GM19025 (cell line): Measurements from ENCODE around the gene ELP2.
A peak's percentile ranks its signal among the peaks of the same experiment; 100 is the strongest.
"Not testable (repeated sequence)": the region's sequence is repeated elsewhere in the genome, so short reads cannot be mapped to it uniquely, and the experiment has no call there.

Source experiments
- ATAC-seq: cut with Tn5 transposase; IDR thresholded peaks from one replicate; pipeline ENCODE4 v1.9.1; 2021; ENCODE audit warnings: mild to moderate bottlenecking, low read depth, moderate library complexity; ENCODE audit not compliant: unreplicated experiment

Gene ELP2

DNA sequence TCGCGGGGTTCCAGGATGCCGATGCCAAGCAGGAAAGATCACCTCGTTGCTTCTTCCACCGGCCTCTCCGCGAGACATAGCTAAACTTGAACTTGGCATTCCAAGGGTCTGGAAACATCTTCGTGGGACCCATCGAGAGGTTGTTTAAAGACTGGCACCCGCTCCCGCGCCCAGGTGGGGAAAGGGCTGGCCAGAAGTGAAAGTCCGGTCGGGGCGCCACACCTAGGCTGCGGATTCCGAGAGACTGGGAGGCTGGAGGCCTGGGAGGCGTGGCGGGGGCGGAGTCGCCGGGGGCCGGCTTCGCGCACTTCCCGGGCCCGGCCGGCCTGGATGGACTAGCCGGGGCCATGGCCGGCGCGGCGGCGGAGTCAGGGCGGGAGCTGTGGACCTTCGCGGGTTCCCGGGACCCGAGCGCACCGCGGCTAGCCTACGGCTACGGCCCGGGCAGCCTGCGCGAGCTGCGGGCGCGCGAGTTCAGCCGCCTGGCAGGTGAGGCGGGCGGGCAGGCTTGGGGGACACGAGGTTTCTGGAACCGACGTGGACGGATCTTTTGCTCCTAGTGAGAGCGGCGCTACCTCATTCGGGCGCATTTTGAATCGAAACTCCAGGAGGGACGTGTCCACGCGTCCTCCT lies 57.6 kb downstream of the ELP2 start, which contains the start of gene MOCOS:
MOCOS (plus strand) TSS at position 305 of the 633 bp plus-strand sequence; CDS start at position 348, 43 bp downstream.
- peak; percentile 66 for ATAC-seq

DNA sequence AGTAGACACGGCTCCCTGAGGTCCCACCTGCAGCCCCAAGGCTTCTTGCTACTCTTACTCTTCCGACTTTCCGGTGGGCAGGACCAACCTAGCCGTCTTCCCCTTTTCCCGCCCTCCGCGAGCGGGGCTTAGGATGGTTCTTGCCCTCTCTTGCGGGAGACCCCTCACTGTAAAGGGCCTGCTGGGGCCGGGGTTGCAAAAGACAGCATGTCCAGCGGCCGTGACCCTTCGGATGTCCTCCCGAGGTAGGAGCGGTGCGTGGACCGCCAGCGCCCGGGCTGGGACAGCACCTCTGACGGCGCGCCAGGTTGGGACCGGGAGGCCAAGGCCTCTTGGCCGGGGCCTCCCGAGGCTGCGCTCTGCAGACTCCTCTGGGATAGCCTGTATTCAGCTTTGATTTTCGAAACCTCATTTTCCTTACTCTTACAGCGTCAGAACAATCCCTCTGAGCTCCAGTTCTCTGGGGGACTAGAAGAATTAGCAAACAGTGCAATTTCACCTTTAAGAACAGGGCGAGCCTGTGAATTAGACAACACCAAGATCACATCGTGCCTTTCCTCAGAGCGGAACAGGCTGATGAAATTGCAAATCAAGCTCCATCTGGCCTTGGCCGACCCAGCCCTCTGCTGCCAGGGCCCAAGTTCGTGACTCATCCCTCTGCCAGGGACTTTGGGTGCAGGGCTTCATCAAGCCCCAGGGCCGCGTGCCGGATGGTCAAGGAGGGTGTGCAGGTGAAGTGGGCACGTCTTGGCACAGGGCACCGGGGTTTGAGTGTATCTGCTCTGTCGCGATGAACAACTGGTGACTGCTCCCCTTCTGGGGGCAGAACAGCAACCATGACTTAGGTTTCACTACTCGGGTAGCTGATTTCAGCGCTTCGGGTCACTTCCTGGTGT lies 58.4 kb downstream of the ELP2 start:
- ATAC-seq: no peak

DNA sequence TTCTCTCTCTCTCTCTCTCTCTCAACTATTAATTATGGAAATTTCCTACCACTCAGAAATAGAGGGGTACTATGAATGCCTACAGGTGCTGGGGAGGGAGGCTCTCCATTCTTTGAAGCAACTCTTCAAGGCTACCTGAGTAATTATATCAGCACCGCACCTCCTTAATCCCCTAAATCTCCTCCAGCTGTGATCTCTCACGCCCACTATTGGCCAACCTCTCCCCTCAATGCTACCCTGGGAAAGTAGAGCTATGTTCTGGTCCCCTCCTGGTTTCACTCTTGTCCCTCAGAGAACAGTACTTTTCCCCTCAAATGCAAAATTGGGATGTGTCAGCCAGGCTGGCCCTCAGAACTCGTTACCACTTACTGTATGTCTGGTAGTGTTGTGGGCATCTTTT lies 59.2 kb downstream of the ELP2 start:
- no peak for ATAC-seq

DNA sequence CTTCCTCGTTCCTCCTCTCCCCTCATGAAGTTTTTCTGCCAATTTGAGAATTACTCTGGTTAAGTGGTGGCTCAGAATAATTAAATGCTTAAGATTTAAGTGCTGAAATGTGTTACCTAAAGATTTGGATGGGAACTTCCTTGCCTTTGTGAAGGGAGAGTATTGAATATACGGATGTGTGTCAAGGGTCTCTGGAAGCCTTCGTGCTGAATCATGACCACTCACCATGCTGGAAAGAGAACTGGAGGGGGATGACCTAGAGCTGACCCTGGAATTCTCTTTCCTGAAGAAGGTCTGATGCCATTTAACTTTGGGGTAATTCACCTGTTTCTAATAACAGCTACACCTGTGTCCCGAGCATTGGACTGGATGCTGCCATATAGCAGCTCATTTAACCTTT lies 59.8 kb downstream of the ELP2 start:
- no peak for ATAC-seq

DNA sequence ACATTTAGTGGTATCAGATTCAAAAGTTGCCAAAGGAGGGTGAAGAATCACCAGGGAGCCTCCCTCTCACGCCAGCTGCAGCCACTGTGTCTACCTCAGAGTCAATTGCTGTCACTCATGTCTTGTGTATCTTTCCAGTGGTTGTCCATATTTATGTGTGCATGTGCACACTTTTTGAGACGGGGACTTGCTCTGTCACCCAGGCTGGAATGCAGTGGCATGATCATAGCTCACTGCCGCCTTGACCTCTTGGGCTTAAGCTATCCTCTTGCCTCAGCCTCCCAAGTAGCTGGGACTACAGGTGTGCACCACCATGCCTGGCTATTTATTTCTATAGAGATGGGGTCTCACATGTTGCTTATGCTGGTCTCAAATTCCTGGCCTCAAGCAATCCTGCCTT lies 61.6 kb downstream of the ELP2 start:
- no peak for ATAC-seq

DNA sequence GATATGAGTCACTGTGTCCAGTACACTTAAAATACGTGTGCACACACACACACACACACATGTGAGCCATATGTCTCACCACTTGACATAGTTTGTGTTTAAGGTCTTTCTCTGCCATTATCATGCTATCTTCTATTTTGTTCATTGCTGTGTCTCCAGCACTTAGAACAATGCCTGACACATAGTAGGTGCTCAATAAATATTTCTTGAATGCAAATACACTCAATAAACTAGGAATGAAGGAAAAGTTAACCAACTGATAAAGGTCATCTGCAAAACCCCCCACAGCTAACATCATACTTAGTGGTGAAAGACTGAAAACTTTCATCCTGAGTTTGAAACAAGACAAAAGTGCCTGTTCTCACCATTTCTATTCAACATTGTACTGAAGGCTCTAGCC lies 62.0 kb downstream of the ELP2 start:
- ATAC-seq: no peak

DNA sequence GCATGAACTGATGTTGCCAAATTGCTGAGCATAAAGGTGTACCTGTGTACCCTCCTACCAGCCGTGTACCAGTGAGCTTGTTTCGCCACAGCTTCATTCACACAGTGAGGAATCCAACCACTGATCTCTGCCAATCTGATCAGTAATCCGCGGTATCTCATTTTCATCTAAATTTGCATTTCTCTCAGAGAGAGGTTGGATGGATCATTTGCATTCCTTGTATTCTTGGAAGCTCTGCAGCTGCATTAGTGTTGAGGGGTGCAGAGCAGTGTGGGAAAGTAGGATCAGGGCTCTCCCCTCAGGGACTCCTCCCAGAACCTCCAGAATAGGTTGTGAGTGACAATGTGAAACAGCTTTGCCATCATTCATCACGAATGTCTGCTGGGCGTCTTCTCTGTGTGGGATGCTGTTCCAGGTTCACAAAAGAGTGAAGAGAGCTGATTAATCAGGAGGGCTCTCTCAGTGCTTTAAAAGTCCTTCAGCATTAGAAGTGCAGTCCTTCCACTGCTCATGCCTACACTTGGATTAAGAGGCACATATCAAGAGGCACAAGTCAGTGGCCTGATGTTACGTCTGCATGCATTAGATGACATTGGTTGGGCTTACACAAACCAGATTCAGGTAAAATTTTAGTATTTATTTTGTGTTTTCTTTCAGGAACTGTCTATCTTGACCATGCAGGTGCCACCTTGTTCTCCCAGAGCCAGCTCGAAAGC lies 65.1 kb downstream of the ELP2 start:
- ATAC-seq: no peak

DNA sequence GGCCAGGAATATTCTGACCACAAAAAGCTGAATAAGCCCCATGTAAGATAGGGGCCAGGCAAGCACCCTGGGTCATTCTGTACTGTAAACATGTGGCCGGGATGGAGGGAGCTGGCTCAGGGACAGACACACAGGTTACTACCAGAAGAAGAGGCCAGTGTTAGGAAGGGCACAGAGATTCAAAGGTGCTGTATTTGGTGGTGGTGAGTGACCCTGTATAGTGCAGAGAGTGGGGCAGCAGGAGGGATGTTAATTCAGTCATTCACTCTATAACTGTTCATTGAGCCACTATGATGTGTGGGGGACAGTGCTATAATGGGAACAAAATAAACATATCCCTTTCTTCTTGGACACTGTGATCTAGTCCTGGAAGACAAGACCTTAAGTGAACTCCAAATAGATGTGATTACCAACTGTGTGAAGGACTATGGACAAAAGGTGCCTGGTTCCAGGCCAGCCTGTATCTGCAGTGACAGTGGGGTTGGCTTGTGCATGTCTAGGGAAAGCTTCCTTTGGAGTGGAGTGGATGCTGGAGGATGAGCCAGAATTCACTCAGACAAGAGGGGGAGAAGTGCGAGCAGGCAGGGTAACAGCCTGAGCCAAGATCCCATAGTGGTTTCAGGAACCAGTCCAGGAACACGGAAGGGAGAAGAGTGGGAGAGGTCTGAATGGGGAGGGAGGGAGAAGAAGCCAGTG lies 65.9 kb downstream of the ELP2 start:
- ATAC-seq: no peak

DNA sequence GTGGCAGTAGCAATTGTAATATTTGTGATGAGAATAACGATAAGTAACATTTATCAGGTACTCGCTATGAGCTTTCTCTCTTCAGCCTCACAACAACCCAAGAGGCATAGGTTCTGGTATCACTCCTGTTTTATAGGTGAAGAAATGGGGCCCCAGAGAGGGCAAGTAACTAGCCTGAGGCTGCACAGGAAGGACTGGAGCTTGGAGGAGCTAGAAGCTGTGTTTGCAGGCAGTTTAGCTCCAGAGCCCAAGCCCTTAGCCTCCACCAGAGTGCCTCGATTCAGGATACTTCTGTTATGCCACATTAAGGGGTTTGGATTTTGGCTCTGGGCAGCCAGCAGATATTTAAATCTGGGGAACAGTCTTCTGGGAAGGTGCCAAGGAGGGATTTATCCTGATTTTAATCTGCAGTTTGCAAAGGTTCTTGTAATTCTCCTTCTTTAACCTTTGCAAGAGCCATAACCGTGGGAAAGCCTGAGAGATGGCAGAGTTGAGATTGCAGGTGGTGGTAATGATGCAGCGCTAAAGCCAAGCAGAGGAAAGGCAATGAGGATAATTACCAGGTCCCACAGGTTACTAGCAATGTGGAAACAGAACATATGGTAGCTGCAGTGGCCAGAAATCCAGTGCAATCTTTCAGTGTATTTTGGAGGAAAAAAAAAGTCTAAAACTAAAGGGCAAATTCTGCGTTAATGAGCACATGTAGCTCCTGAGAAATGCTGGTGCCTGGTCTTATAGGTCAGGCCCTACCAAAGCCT lies 66.7 kb downstream of the ELP2 start:
- ATAC-seq: no peak

DNA sequence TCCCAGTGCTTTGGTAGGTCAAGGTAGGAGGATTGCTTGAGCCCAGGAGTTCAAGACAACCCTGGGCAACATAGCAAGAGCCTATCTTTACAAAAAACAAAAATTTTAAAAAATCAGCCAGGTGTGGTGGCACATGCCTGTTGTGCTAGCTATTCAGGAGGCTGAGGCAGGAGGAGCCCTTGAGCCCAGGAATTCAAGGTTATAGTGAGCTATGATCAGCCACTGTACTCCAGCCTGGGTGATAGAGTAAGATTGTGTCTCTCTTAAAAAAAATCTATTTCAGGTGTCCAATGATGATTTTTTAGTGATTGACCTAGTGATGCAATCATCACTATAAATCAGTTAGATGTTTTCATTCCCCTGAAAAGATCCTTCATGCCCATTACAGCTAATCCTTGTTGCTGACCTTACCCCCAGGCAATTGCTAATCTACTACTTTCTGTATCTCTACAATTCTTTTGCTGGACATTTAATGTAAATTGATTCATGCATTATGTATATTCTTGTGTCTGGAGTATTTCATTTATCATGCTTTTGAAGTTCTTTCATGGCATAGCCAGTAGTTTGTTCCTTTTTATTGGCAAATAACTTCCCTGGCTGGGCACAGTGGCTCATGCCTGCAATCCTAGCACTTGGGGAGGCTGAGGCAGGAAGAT lies 67.9 kb downstream of the ELP2 start:
- no peak for ATAC-seq

DNA sequence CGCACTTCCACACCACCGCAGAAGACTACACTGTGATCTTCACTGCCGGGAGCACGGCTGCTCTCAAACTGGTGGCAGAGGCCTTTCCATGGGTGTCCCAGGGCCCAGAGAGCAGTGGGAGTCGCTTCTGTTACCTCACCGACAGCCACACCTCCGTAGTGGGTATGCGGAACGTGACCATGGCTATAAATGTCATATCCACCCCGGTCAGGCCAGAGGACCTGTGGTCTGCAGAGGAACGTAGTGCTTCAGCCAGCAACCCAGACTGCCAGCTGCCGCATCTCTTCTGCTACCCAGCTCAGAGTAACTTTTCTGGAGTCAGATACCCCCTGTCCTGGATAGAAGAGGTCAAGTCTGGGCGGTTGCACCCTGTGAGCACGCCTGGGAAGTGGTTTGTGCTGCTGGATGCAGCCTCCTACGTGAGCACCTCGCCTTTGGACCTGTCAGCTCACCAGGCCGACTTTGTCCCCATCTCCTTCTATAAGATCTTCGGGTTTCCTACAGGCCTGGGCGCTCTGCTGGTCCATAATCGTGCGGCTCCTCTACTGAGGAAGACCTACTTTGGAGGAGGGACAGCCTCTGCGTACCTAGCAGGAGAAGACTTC lies 70.1 kb downstream of the ELP2 start:
- no peak for ATAC-seq

DNA sequence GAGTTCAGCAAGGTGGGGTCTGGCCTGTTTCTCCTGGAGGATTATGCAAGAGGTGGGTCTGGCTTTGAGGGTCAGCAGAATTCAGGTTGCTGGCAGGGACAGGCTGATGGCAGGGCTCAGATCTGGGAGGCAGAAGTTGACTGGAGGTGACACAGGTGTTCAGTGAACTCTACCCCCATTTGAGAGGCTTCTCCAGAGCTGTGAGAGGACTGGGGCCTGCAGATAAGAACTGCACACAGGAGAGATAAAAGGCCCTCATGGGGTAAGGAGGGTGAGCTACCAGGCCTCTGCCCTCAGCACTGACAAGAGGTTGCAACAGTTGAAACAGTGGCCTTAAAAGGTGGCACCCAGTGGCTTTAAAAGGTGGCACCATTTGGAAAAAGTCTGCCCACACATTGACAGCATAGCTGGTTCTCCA lies 70.7 kb downstream of the ELP2 start:
- no peak for ATAC-seq

DNA sequence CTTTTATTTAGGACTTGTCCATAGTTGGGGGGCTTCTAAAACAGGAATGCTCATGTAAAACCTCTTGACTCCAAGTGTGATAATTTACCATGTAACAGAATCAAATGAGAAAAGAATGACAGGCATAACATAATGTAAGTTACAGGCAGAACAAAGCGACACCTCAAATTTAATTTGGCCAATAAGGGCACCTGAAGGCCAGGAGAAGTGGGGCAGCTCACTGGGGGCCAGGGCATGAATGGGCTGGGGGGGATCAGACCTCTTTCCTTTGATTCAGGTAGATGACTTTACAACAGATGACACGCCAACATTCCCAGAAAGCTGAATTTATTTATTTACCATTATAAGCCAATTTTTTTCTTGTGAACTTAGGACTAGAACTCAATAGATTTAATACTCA lies 72.1 kb downstream of the ELP2 start:
- no peak for ATAC-seq

DNA sequence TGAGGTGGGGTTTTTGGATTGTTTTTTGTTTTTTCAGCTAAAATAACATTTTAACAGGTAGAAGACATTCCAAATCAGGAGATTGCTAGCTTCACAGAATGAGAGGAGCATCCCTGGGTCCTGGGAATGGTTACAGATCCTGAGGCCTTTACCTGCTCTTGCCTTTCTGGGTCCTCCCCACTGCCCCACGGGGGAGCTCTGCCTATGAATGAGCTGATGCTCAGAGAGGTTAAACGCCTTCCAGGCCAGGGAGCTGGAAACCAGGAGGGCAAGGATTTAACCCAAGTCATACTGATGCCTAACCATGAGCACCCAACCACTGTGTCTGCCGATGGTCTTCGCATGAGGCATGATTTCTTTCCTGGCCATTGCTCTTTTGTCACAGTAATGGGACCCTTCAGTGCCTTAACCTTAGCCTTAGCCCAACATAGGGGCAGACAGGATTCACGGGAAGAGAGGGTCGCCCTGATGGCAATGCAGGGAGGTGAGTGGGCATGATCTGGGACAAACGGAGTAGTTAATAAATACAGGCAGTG lies 73.7 kb downstream of the ELP2 start:
- no peak for ATAC-seq

DNA sequence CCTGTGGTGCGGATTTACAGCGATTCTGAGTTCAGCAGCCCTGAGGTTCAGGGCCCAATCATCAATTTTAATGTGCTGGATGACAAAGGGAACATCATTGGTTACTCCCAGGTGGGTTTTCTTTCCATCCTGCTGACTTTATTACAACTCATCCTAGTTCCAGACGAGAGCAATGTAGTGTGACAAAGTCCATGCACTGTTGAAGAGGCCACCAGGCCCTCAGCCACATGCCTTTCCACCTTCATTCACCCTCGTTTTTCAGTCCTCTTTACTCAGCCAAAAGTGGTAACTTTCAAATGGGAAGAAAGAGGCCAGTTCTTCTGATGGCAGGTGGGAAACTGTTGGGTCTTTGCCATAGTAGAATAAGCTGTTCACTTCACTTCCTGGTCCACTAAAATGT lies 75.5 kb downstream of the ELP2 start:
- ATAC-seq: no peak

DNA sequence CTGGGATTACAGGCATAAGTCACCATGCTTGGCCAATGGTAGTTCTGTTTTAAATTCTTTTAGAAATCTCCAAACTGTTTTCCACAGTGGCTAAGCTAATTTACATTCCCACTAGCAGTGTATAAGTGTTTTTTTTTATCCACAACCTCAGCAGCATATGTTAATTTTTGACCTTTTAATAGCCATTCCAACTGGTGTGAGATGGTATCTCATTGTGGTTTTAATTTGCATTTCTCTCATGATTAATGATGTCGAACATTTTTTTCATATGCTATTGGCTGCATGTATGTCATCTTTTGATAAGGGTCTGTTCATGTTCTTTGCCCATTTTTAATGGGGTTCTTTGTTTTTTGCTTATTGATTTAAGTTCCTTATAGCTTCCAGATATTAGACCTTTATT lies 77.6 kb downstream of the ELP2 start:
- ATAC-seq: no peak

DNA sequence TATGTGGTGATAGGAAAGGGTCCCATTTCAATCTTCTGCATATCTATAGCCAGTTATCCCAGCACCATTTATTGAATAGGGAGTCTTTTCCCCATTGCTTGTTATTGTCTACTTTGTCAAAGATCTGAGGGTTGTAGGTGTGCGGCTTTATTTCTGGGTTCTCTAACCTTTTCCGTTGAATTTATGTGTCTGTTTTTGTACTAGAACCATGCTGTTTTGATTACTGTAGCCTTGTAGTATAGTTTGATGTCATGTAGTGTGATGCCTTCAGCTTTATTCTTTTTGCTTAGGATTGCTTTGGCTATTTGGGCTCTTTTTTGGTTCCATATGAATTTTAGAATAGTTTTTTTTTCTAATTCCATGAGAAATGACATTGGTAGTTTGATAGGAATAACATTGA lies 78.3 kb downstream of the ELP2 start:
- ATAC-seq: not testable (repeated sequence)

DNA sequence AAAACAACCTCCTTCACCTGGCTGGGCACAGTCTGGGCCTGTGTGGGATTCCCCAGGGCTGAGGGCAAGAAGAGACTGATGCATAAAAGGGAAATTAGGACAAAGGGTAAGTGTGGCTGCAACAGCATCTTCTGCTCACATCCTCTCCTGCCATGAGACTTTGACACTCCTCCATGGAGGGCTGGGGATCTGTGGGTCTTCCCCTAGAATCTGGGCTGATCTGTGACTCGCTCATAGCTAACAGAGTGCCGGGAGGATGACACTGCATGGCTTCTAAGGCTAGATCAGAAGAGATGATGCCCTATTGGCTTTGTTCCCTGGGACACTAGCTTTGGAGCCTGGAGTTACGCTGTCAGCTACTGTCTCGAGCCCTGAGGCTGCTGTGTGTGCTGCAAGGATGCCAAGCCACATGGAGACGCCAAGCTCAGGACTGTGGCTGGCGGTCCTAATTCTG lies 81.9 kb downstream of the ELP2 start:
- no peak for ATAC-seq
